ENCODE data around the gene UBTD1.

The UBTD1 gene

DNA sequence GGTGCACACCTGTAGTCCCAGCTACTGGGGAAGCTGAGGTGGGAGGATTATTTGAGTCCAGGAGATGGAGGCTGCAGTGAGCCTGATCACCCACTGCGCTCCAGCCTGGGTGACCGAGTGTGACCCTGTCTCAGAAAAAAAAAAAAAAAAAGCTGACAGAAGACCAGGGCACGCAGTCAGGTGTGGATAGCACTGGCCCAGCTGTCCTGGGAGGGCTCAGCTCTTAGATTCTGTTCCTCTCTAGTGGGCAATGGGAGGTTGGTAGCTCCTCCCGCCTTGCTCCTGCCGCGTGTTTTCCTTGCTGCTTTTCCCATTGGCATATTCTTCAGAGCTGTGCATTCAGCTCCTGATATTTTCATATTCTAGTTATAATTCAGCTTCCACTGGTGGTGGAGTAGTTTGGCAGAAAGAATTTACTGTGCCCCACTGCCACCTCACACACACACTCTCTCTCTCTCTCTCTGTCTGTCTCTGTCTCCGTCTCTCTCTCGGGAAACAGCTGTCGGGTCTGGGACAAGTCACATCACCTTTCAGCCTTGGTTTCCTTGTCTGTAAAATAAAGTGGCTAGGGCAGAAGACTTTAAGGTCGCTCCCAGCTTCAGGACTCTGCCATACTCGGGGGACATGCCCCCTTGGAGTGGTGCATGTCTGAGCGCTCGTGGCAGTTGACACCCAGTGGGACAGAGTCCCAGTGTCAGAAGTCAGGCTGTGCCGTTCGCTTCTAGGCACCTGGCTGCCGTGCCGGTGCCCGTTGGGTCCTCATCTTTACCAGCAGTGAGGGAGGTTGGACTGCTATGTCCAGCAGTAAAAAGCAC is 47.9 kb downstream of the UBTD1 start:
- TF ChIP-seq TCF12 (IDR thresholded peaks at IDR 0.05; ENCODE audit: low read depth) (no peak), MAX (IDR thresholded peaks at IDR 0.05) (no peak), RAD21 (IDR thresholded peaks at IDR 0.05; ENCODE audit: low read depth) (no peak)
- TF ChIP-seq, protein P1, sequence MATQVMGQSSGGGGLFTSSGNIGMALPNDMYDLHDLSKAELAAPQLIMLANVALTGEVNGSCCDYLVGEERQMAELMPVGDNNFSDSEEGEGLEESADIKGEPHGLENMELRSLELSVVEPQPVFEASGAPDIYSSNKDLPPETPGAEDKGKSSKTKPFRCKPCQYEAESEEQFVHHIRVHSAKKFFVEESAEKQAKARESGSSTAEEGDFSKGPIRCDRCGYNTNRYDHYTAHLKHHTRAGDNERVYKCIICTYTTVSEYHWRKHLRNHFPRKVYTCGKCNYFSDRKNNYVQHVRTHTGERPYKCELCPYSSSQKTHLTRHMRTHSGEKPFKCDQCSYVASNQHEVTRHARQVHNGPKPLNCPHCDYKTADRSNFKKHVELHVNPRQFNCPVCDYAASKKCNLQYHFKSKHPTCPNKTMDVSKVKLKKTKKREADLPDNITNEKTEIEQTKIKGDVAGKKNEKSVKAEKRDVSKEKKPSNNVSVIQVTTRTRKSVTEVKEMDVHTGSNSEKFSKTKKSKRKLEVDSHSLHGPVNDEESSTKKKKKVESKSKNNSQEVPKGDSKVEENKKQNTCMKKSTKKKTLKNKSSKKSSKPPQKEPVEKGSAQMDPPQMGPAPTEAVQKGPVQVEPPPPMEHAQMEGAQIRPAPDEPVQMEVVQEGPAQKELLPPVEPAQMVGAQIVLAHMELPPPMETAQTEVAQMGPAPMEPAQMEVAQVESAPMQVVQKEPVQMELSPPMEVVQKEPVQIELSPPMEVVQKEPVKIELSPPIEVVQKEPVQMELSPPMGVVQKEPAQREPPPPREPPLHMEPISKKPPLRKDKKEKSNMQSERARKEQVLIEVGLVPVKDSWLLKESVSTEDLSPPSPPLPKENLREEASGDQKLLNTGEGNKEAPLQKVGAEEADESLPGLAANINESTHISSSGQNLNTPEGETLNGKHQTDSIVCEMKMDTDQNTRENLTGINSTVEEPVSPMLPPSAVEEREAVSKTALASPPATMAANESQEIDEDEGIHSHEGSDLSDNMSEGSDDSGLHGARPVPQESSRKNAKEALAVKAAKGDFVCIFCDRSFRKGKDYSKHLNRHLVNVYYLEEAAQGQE (IDR thresholded peaks at IDR 0.05; ENCODE audit: low read depth), result no peak

DNA sequence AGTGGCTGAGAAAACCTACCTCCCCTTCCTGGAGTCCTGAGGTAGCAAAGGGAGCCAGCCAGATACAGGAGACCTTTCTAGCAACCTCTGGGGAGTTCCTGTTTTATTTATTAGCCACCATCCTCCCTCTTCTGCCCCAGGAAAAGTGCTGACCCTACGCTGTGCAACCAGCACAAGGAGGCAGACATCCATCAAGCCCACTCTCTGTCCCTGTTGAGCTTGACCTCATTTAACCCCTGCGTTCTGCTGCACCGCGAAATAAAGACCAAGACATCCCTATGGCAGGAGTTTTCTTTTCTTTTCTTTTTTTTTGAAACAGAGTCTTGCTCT is 48.5 kb downstream of the UBTD1 start:
- TF ChIP-seq MAX (IDR thresholded peaks at IDR 0.05) (no peak), NFIC (IDR thresholded peaks at IDR 0.05) (no peak), CEBPB (IDR thresholded peaks at IDR 0.05) (no peak), YY1 (IDR thresholded peaks at IDR 0.05; ENCODE audit: low read depth) (no peak), TAF1 (IDR thresholded peaks at IDR 0.05; ENCODE audit: low read depth) (no peak), RAD21 (IDR thresholded peaks at IDR 0.05; ENCODE audit: low read depth) (no peak), CREB1 (IDR thresholded peaks at IDR 0.05; ENCODE audit: low read depth) (no peak), FOXM1 (IDR thresholded peaks at IDR 0.05; ENCODE audit: borderline replicate concordance, low read depth) (no peak), EGR1 (IDR thresholded peaks at IDR 0.05) (no peak), EP300 (IDR thresholded peaks at IDR 0.05; ENCODE audit: borderline replicate concordance) (no peak), ZBTB7A (IDR thresholded peaks at IDR 0.05; ENCODE audit: low read depth) (no peak), TEAD4 (IDR thresholded peaks at IDR 0.05) (no peak), TCF12 (IDR thresholded peaks at IDR 0.05; ENCODE audit: low read depth) (no peak)
- TF ChIP-seq, protein P2, sequence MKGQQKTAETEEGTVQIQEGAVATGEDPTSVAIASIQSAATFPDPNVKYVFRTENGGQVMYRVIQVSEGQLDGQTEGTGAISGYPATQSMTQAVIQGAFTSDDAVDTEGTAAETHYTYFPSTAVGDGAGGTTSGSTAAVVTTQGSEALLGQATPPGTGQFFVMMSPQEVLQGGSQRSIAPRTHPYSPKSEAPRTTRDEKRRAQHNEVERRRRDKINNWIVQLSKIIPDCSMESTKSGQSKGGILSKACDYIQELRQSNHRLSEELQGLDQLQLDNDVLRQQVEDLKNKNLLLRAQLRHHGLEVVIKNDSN (IDR thresholded peaks at IDR 0.05), result no peak
- TF ChIP-seq, protein P1 (IDR thresholded peaks at IDR 0.05; ENCODE audit: low read depth), result no peak

DNA sequence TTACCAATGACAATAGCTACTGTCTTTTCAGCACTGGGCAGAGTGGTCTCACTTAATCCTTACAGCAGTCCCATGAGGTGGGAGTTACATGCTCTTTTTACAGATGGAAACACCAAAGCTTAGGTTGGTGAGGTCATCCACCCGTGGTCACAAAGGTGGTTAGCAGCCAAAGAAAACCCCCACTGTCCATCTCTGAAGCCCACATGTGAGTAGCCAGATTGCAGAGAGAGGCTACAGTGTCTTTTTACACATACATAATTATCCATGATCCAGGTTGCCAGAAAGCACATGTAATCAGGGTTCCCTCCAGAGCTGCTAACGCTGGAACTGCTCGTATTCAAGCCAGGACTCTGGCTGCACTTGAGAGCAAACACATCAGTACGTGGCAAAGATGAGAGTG is 49.2 kb downstream of the UBTD1 start:
- no peak for TF ChIP-seq MAX (IDR thresholded peaks at IDR 0.05)
- TF ChIP-seq, protein P2 (IDR thresholded peaks at IDR 0.05), result no peak
- TF ChIP-seq TCF12 (IDR thresholded peaks at IDR 0.05; ENCODE audit: low read depth), result no peak
- TF ChIP-seq TAF1 (IDR thresholded peaks at IDR 0.05; ENCODE audit: low read depth), result no peak
- no peak for TF ChIP-seq TEAD4 (IDR thresholded peaks at IDR 0.05)
- TF ChIP-seq RAD21 (IDR thresholded peaks at IDR 0.05; ENCODE audit: low read depth), result no peak
- TF ChIP-seq CREB1 (IDR thresholded peaks at IDR 0.05; ENCODE audit: low read depth), result no peak
- TF ChIP-seq FOXM1 (IDR thresholded peaks at IDR 0.05; ENCODE audit: borderline replicate concordance, low read depth), result no peak
- TF ChIP-seq YY1 (IDR thresholded peaks at IDR 0.05; ENCODE audit: low read depth), result no peak
- TF ChIP-seq EP300 (IDR thresholded peaks at IDR 0.05; ENCODE audit: borderline replicate concordance), result no peak
- TF ChIP-seq, protein P1 (IDR thresholded peaks at IDR 0.05; ENCODE audit: low read depth), result no peak
- no peak for TF ChIP-seq CEBPB (IDR thresholded peaks at IDR 0.05)

DNA sequence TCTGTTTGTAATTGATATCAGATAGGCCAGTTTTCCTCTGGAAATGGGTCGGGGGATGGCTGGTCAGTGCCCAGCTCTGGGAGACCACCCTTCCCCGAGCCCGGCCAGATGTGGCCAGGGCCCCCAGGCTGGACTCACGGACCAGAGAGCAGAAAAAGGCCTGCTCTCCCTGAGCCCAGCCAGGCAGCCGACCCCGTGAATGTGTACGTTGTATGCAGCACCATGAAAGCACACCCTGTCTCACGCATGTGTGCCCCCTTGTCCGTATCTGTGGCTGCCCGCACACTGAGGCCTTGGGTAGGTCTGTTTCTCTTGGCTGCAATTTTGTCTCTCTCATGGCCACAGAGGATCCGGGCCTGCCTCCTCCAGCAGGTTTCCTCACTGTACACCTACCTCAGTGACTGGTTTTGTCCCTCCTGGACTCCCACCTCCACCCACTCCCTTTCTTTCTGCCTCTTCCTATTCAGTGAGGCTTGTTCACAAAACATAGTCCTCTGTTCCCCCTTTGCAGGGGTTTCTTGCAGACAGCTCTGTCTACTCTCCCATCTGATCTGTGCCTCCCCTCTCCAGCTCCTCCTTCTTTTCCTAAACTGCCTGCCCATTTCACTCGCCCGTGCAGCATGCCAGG is 50.2 kb downstream of the UBTD1 start:
- TF ChIP-seq EGR1 (IDR thresholded peaks at IDR 0.05) (no peak), MAX (IDR thresholded peaks at IDR 0.05) (no peak), CREB1 (IDR thresholded peaks at IDR 0.05; ENCODE audit: low read depth) (no peak), ZBTB7A (IDR thresholded peaks at IDR 0.05; ENCODE audit: low read depth) (no peak), CEBPB (IDR thresholded peaks at IDR 0.05) (no peak), EP300 (IDR thresholded peaks at IDR 0.05; ENCODE audit: borderline replicate concordance) (no peak), TAF1 (IDR thresholded peaks at IDR 0.05; ENCODE audit: low read depth) (no peak), YY1 (IDR thresholded peaks at IDR 0.05; ENCODE audit: low read depth) (no peak)
- TF ChIP-seq, protein P1 (IDR thresholded peaks at IDR 0.05; ENCODE audit: low read depth), result no peak
